ENCODE measurements around the gene SSBP2. TPM values are rescaled to one million over a fixed set of nuclear protein-coding genes. Genes with fewer than 3 reads are reported as not detected.

SSBP2 gene
- total RNA-seq, 4 donors from 2014 or later, result 54.1 to 136 (median 69.8) TPM

GRCh38 chr5:81424728-81425127 is 326.2 kb downstream of the SSBP2 start:
- no peaks in the 10 kb centered on the region for H3K9me3 ChIP-seq
- peaks cover 8% of the 10 kb centered on the region for H3K36me3 ChIP-seq
- peaks cover 10% of the 10 kb centered on the region for H3K4me1 ChIP-seq
- TF ChIP-seq EP300 (IDR thresholded peaks at IDR 0.05), result no peak
- TF ChIP-seq POLR2A (IDR thresholded peaks at IDR 0.05), result no peak
- TF ChIP-seq POLR2AphosphoS5 (IDR thresholded peaks at IDR 0.05), result no peak
- no peak for TF ChIP-seq CTCF (IDR thresholded peaks at IDR 0.05)
- H3K4me3 ChIP-seq, result no peak overlapping the region
- H3K27me3 ChIP-seq, result no peaks in the 10 kb centered on the region
- H3K27ac ChIP-seq, result no peak overlapping the region
- 90% methylated on average over 1 of the region's 1 CpG for WGBS
- no peak for DNase-seq (ENCODE audit: low spot score in 2 of 2)

GRCh38 chr5:81422671-81423070 is 328.2 kb downstream of the SSBP2 start:
- no peak for DNase-seq (ENCODE audit: low spot score in 2 of 2)
- peaks cover 10% of the 10 kb centered on the region for H3K4me1 ChIP-seq
- H3K27me3 ChIP-seq, result no peaks in the 10 kb centered on the region
- H3K27ac ChIP-seq, result no peak overlapping the region
- H3K4me3 ChIP-seq, result no peak overlapping the region
- TF ChIP-seq POLR2A (IDR thresholded peaks at IDR 0.05) (no peak), POLR2AphosphoS5 (IDR thresholded peaks at IDR 0.05) (no peak), CTCF (IDR thresholded peaks at IDR 0.05) (no peak), EP300 (IDR thresholded peaks at IDR 0.05) (no peak)
- peaks cover 8% of the 10 kb centered on the region for H3K36me3 ChIP-seq
- WGBS, result 83% methylated on average over 2 of the region's 2 CpGs
- H3K9me3 ChIP-seq, result no peaks in the 10 kb centered on the region

GRCh38 chr5:81420039-81420667 is 330.7 kb downstream of the SSBP2 start:
- Histone ChIP-seq H3K4me3 (no peak overlapping the region), H3K36me3 (peaks cover 11% of the 10 kb centered on the region), H3K9me3 (no peaks in the 10 kb centered on the region), H3K4me1 (no peaks in the 10 kb centered on the region), H3K27ac (no peak overlapping the region), H3K27me3 (no peaks in the 10 kb centered on the region)
- TF ChIP-seq EP300 (IDR thresholded peaks at IDR 0.05) (no peak), POLR2AphosphoS5 (IDR thresholded peaks at IDR 0.05) (no peak), POLR2A (IDR thresholded peaks at IDR 0.05) (no peak), CTCF (IDR thresholded peaks at IDR 0.05) (no peak)
- WGBS, result 63% methylated on average over 6 of the region's 6 CpGs
- DNase-seq (ENCODE audit: low spot score in 2 of 2), result no peak

- Histone ChIP-seq H3K27ac (no peak overlapping the region), H3K27me3 (no peaks in the 10 kb centered on the region), H3K9me3 (no peaks in the 10 kb centered on the region), H3K36me3 (peaks cover 11% of the 10 kb centered on the region), H3K4me1 (no peaks in the 10 kb centered on the region), H3K4me3 (no peak overlapping the region)
- TF ChIP-seq CTCF (IDR thresholded peaks at IDR 0.05) (no peak), POLR2AphosphoS5 (IDR thresholded peaks at IDR 0.05) (no peak), EP300 (IDR thresholded peaks at IDR 0.05) (no peak), POLR2A (IDR thresholded peaks at IDR 0.05) (no peak)
- no peak for DNase-seq (ENCODE audit: low spot score in 2 of 2)
Observed at GRCh38 chr5:81418606-81419005, 332.3 kb downstream of the SSBP2 start.

GRCh38 chr5:81417052-81417451 is 333.8 kb downstream of the SSBP2 start:
- Histone ChIP-seq H3K27me3 (no peaks in the 10 kb centered on the region), H3K36me3 (peaks cover 11% of the 10 kb centered on the region), H3K9me3 (no peaks in the 10 kb centered on the region), H3K27ac (no peak overlapping the region), H3K4me3 (no peak overlapping the region), H3K4me1 (no peaks in the 10 kb centered on the region)
- TF ChIP-seq POLR2A (IDR thresholded peaks at IDR 0.05) (no peak), CTCF (IDR thresholded peaks at IDR 0.05) (no peak), POLR2AphosphoS5 (IDR thresholded peaks at IDR 0.05) (no peak), EP300 (IDR thresholded peaks at IDR 0.05) (no peak)
- 97% methylated on average over 4 of the region's 4 CpGs for WGBS
- DNase-seq (ENCODE audit: low spot score in 2 of 2), result no peak

Measured in suprapubic skin (tissue), 4 donors.